Subcutaneous abdominal adipose tissue (tissue), 5 donors: ENCODE data around the gene TPH1.

ENCODE experiments used
- H3K27ac ChIP-seq: one replicate; pipeline ENCODE4 v1.7.0; 2013; ENCODE audit warnings: low read depth, mild to moderate bottlenecking, inconsistent platforms, low read length, moderate library complexity
- H3K27me3 ChIP-seq, 5 donors: one replicate each; pipeline ENCODE4 v1.7.0; 2013; ENCODE audit warnings: low read length in 5 of 5, inconsistent platforms in 1 of 5; ENCODE audit not compliant: control insufficient read depth in 5 of 5, insufficient read depth in 4 of 5
- H3K36me3 ChIP-seq, 5 donors: one replicate each; pipeline ENCODE4 v1.7.0; 2013; ENCODE audit warnings: low read length in 5 of 5; ENCODE audit not compliant: control insufficient read depth in 5 of 5, insufficient read depth in 5 of 5
- H3K4me1 ChIP-seq, 5 donors: one replicate each; pipeline ENCODE4 v1.7.0; 2013; ENCODE audit warnings: low read length in 5 of 5, mild to moderate bottlenecking in 3 of 5, moderate library complexity in 1 of 5; ENCODE audit not compliant: control insufficient read depth in 5 of 5, insufficient read depth in 5 of 5
- H3K4me3 ChIP-seq, 5 donors: one replicate each; pipeline ENCODE4 v1.7.0; 2013; ENCODE audit warnings: low read length in 5 of 5, low read depth in 1 of 5
- H3K9ac ChIP-seq, 5 donors: one replicate each; pipeline ENCODE4 v1.7.0; 2013; ENCODE audit warnings: low read length in 5 of 5, mild to moderate bottlenecking in 4 of 5, moderate library complexity in 3 of 5
- H3K9me3 ChIP-seq, 5 donors: one replicate each; pipeline ENCODE4 v1.7.0; 2013; ENCODE audit warnings: low read length in 5 of 5; ENCODE audit not compliant: control insufficient read depth in 5 of 5
- donor health status: healthy.
- donor health status: healthy.
- donor health status: healthy.
- donor health status: healthy.
- donor health status: healthy.

TPH1 gene

GRCh38 chr11:18067372-18067771, 21.3 kb upstream of the TPH1 start:
- no peak overlapping the region for H3K27ac ChIP-seq
- peaks cover 0 to 3% (median 0%) of the 10 kb centered on the region in 5 donors for H3K36me3 ChIP-seq
- no peaks in the 10 kb centered on the region for H3K4me1 ChIP-seq
- H3K4me3 ChIP-seq: no peak overlapping the region
- no peaks in the 10 kb centered on the region for H3K9me3 ChIP-seq
- no peaks in the 10 kb centered on the region for H3K27me3 ChIP-seq
- no peak overlapping the region for H3K9ac ChIP-seq

- Histone ChIP-seq H3K9ac (no peak overlapping the region), H3K36me3 (peaks cover 0 to 3% (median 0%) of the 10 kb centered on the region in 5 donors), H3K27ac (no peak overlapping the region), H3K4me1 (no peaks in the 10 kb centered on the region), H3K9me3 (no peaks in the 10 kb centered on the region), H3K4me3 (no peak overlapping the region), H3K27me3 (no peaks in the 10 kb centered on the region)
Measured at GRCh38 chr11:18066626-18067025, 20.6 kb upstream of the TPH1 start.

- H3K27ac ChIP-seq: no peak overlapping the region
- no peaks in the 10 kb centered on the region for H3K4me1 ChIP-seq
- H3K27me3 ChIP-seq: no peaks in the 10 kb centered on the region
- H3K9me3 ChIP-seq: no peaks in the 10 kb centered on the region
- H3K36me3 ChIP-seq: no peaks in the 10 kb centered on the region
- H3K4me3 ChIP-seq: no peak overlapping the region
- H3K9ac ChIP-seq: no peak overlapping the region
Measured at GRCh38 chr11:18065572-18065971, 19.5 kb upstream of the TPH1 start.

- no peak overlapping the region for H3K27ac ChIP-seq
- H3K9ac ChIP-seq: no peak overlapping the region
- no peak overlapping the region for H3K4me3 ChIP-seq
- no peaks in the 10 kb centered on the region for H3K4me1 ChIP-seq
- no peaks in the 10 kb centered on the region for H3K9me3 ChIP-seq
- H3K27me3 ChIP-seq: no peaks in the 10 kb centered on the region
- H3K36me3 ChIP-seq: no peaks in the 10 kb centered on the region
Measured at GRCh38 chr11:18064450-18065054, 18.5 kb upstream of the TPH1 start.

GRCh38 chr11:18063862-18064434, 17.9 kb upstream of the TPH1 start:
- Histone ChIP-seq H3K27ac (no peak overlapping the region), H3K4me3 (no peak overlapping the region), H3K27me3 (no peaks in the 10 kb centered on the region), H3K4me1 (no peaks in the 10 kb centered on the region), H3K9me3 (no peaks in the 10 kb centered on the region), H3K9ac (no peak overlapping the region), H3K36me3 (no peaks in the 10 kb centered on the region)

GRCh38 chr11:18063125-18063524, 17.1 kb upstream of the TPH1 start:
- H3K9ac ChIP-seq: no peak overlapping the region
- no peaks in the 10 kb centered on the region for H3K9me3 ChIP-seq
- no peaks in the 10 kb centered on the region for H3K27me3 ChIP-seq
- no peaks in the 10 kb centered on the region for H3K4me1 ChIP-seq
- H3K4me3 ChIP-seq: no peak overlapping the region
- no peak overlapping the region for H3K27ac ChIP-seq
- no peaks in the 10 kb centered on the region for H3K36me3 ChIP-seq

DNA sequence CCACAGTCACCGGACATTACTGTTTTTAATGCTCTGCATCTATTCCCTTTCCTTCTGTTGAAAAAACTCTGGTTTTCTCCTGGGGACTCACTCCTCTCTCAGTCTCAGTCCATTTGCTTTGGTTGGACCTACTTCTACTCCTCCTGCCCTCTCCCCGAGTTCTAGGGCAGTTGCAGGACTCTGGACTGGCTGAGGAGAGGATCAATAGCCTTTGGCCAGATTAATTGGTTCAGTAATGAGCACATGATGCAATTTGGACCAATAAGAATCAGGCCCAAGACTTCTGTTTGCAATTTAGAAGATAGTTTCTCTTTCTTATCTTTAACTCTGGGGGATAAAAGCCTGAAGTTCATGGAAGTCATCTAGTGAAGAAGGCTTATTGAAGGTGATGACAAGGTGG, 15.3 kb upstream of the TPH1 start:
- Histone ChIP-seq H3K9ac (no peak overlapping the region), H3K4me1 (no peaks in the 10 kb centered on the region), H3K4me3 (no peak overlapping the region), H3K9me3 (no peaks in the 10 kb centered on the region), H3K27me3 (no peaks in the 10 kb centered on the region), H3K27ac (no peak overlapping the region), H3K36me3 (no peaks in the 10 kb centered on the region)

DNA sequence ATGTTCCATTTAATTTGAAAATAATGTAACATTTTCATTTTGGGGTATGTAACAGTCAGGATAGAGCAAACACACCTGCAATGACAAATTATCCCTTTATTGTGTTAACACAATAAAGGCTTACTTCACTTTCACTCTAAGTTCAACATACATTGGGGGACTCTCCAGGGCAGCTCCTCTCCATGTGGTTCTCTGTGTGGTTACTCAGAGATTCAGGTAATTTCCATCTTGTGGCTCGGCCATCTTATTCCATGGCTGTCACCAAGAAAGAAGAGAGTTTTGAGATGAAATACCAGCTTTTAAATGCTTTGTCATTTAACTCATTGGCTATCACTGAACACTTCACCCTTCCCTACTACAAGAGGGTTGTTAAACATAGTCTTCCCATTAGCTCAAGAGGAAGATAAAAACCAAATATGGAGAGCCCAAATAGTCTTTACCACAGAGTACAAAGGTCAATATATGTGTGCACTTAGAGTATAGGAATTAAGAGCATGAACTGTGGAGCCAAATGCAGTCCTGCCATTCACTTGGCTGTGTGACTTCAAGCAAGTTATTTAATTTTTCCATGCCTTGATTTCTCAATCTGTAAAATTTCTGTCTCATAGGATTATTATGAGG, 10.6 kb upstream of the TPH1 start:
- Histone ChIP-seq H3K4me3 (no peak overlapping the region), H3K27me3 (no peaks in the 10 kb centered on the region), H3K4me1 (no peaks in the 10 kb centered on the region), H3K36me3 (no peaks in the 10 kb centered on the region), H3K9ac (no peak overlapping the region), H3K9me3 (no peaks in the 10 kb centered on the region), H3K27ac (no peak overlapping the region)

DNA sequence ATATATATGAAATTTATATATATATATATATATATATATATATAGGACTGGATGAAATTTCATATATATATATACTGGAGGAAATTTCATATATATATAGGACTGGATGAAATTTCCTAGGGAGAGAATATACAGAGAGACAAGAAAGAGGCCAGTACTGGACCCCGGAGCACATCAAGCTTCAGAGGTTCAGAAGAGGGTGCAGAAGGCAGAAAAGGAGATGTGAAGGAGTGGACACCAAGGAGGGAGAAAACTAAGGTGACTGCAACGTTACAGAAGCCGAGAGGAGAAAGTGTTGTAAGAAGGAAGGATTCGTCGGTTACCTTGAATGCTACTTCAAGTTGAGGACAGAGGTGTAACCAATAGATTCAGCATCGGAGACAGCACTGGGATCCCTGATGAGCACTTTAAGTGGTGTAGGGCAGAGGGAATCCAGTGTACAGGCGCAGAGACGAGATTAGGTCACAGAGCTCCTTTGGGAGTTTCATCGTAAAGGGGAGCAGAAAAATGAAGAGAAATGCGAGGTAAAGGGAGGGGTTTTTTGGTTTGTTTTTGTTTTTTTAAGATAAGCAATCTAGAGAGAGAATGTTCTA, 8.5 kb upstream of the TPH1 start:
- Histone ChIP-seq H3K36me3 (no peaks in the 10 kb centered on the region), H3K27me3 (no peaks in the 10 kb centered on the region), H3K9ac (no peak overlapping the region), H3K4me3 (no peak overlapping the region), H3K4me1 (no peaks in the 10 kb centered on the region), H3K9me3 (no peaks in the 10 kb centered on the region), H3K27ac (no peak overlapping the region)

- H3K27me3 ChIP-seq: peaks cover 0 to 13% (median 8%) of the 10 kb centered on the region in 5 donors
- H3K9me3 ChIP-seq: peaks cover 0 to 3% (median 0%) of the 10 kb centered on the region in 5 donors
- H3K9ac ChIP-seq: no peak overlapping the region
- H3K4me1 ChIP-seq: peaks cover 0 to 7% (median 6%) of the 10 kb centered on the region in 5 donors
- H3K4me3 ChIP-seq: no peak overlapping the region
- H3K36me3 ChIP-seq: no peaks in the 10 kb centered on the region
- no peak overlapping the region for H3K27ac ChIP-seq
Measured at GRCh38 chr11:18050848-18051247, 4.8 kb upstream of the TPH1 start.
